GM04503 (cell line): ENCODE results near the gene CDKN1C.

ENCODE experiments used
- DNase-seq: peaks from one replicate; pipeline ENCODE4 v3.0.0-alpha.2; 2012; ENCODE audit warnings: low read depth

CDKN1C gene

DNA sequence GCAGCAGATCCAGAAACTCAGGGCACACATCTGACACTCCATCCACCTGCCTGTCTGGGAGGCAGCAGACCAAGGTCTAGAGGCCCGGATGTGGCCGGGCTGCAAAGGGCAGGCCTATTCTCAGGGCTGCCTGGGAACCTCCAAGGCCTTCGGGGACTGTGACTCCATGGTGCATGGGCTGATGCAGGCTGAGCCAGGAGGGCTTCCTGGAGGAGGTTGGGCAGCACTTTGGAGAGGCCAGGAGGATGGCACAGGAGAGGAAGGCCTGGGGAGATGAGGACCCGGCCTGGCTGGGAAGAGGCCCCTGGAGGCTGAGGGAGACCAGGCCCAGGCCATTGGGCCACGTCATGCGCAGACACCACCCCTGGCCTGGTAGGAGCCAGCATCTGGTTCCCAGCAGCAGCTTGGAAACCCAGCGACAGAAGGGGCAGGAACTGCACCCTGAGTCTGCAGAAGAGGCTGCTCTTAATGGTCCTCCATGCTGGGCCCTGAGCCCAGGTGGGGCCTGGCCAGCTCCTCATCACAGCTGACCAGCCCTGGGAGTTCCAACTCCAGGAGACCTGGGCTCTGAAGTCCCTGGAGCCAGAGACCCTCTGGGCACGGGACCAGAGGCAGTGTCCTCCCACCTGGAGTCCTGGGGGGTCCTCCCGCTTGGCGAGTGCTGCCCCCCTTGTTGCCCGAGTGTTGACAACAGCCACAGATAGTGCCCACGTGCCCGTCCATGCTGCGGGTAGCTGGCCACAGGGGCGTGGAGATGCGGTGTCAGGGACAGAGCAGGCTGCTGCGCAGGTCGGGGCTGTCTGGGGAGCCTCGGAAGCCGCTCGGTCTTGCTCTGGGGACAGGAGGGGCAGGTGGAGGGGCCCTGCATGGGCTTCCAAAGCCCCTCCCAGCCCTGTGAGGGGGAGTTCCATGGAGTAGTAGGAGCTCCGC, 38.1 kb upstream of the CDKN1C start:
- DNase-seq: no peak

DNA sequence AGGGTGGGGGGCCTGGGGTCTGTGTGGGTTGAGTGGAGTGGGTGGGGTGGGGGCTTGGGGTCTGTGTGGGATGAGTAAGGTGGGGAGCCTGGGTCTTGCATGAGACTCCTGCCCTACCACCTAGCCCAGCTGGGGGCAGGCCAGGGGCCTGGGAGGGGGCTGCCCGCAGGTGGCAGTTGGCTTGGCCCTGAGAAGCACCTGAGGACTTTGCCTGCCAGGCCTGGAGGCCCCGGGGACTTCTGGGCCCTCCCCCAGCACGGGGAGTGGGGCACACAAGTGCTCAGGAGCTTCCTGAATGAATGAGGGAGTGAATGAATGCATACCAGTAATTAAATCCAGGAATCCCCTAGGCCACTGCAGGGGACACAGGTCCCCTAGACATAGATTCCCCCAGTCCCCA, 37.1 kb upstream of the CDKN1C start:
- DNase-seq: no peak

DNA sequence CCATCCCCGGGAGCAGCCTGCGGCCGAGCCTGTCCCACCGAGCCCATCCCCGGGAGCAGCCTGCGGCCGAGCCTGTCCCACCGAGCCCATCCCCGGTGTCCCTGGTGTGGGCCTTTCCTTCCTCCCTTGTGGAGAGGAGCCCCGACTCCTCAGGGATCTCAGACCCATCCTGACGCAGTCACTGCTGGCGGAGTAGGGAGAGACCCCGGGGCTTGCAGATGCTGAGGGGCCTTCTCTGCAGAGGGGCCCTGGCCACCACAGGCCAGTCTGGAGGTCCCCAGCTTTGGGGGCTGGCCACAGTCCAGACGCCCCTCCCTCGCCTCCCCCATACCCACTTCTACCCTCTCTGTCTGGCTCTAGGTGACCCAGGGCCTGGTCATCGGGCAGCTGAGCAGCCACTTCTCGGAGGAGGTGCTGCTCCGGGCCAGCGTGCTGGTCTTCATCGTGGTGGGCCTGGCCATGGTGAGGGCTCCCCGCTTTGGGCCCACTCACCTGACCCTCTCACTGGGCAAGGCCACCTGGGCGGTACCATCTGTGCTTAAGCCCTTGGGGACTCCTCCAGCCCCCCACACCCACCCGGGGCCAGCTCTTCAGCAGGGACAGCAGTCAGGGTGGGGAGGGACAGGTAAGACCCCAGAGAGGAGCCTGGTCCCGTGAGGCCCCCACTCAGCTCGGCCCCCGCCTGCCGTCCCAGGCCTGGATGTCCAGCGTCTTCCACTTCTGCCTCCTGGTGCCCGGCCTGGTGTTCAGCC, 36.3 kb upstream of the CDKN1C start:
- DNase-seq: no peak

DNA sequence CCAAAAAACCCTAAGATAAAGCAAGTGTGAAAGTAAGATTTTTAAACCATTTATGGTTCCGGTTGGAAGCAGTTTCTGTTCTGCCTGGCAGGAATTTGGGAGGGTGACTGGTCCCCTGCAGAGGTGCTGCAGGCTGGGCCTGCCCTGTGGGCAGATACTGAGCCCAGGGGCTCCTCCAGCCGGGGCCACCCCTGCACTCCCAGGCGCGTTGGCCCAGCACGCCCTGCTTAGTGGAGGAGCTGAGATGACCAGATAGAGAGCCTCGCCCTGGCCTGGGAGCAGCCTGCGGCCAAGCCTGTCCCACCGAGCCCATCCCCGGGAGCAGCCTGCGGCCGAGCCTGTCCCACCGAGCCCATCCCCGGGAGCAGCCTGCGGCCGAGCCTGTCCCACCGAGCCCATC, 35.7 kb upstream of the CDKN1C start:
- no peak for DNase-seq

DNA sequence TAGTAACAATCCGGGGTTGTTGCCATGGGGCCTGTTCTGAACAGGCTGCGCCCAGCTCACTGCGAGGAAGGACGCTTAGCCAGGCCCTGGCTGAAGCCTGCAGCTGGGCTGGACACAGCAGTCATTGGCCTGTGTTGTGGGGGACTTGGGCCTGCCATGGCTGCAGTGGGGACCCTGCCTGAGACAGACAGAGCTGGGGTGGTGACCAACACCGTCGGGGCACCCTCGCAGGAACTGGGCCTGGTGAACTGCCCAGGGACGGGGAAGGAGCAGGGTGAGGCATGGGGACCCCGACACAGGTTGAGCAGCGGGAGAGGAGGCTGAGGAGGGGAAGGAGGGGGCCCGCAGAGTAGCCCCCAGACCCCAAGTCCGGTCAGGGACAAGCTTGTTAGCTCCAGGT, 34.8 kb upstream of the CDKN1C start:
- DNase-seq: no peak

DNA sequence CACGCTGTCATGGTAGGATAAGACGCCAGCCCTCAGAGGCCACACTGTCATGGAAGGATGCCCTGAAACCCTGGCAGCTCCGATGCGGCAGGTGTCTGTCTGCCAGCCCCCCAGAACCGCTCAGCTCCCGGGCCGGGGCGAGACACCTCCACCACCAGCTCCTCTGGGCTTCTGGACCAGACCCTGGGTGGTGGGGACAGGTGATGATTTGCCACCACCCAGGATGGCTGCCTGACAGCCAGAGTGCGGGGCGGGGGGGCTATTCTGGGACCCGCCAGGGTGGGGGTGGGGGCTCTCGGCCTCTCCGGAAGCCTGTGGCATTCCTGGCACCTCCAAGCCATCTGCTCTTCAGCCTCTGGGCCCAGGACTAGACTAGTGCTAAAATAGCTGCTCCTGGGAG, 34.3 kb upstream of the CDKN1C start:
- DNase-seq: no peak

DNA sequence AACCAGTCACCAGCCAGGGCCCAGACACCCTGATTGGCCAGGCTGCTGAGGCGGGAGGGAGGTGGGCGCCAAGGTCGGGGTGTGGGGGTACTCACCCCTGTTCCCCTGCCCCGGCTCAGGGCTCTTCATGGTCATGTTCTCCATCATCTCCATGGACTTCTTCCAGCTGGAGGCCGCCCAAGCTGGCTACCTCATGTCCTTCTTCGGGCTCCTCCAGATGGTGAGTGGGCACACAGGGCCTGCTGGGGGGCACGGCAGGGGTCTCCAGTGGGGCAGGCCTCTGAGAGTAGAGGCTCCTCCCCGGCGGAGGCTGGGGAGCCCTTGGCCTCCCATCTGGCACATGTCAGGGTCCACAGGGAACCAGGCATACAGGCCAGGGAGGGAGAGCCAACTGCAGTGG, 33.6 kb upstream of the CDKN1C start:
- DNase-seq: no peak

DNA sequence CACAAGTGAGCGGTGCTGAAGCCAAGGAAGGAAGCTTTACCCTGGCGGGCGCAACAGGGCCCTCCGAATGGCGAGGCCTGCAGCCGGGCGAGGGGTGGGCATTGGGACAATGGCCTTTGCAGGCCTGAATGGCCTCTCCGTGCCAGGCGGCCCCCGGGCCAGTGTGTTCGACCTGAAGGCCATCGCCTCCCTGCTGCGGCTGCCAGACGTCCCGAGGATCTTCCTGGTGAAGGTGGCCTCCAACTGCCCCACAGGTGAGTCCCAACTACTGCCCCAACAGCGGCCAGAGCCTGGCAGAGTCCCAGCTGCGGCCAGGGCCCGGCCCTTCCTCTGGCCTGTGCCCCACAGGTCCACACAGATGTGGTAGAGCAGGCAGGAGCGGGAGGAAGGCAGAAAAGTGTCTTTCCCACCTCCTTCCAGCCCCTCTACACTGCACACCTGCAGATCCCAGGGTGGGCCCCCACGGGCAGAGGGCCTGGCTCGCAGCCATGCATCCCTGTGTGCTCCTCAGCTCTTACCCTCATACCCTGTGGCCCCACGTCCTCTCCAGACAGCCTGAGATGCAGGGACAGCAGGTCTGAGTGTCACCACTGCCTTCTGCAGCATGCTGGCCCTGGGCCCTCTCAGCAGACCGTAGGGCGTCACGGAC, 32.4 kb upstream of the CDKN1C start:
- no peak for DNase-seq

DNA sequence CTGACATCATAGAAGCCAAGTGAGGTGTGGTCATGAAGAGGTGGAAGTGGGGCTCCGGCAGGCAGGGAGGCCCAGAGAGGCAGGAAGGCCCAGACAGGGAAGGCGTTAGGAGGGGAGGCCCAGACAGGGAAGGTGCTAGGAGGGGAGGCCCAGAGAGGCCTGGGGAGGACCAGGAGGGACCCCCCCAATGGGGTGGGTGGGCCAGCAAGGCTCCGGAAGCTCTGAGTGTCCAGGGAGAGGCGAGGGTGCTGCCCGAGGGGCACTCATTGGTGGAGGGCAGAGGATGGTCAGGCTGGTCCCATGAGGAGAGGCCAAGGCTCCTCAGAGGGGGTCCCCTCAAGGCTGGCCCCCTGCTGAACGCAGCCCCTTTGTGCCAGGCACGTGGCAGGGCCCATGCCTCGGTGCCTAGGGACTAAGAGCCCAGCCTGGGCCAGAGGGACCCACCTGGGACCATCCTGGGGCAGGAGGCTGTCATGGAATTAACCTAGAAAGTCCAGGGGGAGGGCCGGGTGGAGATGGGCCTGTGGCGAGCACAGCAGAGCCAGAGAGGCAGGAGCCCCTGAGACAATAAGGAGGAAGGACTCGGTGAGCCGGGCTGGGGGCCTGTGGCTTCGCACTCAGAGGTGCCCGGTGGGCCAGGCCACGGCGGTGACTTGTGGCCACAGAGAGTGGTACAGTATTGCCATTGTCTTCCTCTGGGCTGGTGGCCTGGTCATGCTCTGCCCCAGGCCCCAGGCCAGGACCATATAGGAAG, 31.5 kb upstream of the CDKN1C start:
- DNase-seq: no peak

DNA sequence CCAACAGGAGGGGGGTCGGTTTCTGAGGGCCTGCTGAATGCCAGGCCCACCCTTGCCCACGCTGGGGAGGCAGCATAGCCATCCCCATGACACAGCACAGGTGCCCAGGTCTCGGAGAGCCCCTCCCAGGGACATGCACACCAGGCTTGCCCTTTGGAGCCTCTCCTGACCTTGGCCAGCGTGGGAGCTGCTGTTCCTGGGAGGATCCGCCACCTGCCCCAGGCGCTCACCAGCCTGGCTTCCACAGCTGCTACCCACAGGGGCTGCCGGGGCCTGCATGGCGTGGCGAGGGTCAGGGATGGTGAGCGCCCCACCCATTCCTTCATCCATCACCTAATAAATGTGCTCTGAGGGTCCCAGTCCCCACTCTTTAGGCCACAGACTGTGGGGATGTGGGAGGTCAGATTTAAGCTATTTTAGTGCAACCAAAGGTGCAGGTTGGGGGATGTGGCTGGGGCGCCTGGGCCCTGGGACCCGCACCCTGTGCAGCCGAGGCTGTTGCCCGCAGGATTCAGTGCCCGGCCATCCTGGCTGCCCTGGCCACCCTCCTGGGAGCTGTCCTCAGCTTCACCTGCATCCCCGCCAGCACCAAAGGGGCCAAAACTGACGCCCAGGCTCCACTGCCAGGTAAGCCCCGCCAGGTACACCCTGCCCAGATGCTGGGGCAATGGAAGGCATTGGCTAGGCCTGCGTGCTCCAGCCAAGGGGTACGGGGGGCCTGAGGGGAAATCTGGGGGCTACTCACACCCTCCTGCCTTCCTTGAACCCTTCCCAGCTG, 30.7 kb upstream of the CDKN1C start:
- no peak for DNase-seq

DNA sequence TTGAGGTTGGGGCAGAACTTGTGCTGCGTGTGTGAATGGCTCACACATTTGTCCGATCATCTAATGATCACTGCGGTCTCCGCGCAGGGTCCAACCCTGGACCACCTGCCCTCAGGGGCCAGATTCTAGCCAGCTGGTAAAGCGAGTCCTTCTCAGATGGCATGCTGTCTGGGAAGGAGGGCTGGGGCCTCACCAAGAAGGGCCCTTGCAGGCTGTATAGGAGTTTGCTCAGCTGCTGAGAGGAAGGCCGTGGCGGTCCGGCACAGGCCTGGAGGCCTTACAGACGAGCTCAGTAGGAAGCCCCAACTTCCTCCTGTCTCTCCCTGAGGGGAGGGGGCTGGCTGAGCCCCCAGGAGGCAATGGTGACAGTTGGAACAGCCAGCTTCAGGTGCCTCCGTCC, 29.9 kb upstream of the CDKN1C start:
- no peak for DNase-seq

DNA sequence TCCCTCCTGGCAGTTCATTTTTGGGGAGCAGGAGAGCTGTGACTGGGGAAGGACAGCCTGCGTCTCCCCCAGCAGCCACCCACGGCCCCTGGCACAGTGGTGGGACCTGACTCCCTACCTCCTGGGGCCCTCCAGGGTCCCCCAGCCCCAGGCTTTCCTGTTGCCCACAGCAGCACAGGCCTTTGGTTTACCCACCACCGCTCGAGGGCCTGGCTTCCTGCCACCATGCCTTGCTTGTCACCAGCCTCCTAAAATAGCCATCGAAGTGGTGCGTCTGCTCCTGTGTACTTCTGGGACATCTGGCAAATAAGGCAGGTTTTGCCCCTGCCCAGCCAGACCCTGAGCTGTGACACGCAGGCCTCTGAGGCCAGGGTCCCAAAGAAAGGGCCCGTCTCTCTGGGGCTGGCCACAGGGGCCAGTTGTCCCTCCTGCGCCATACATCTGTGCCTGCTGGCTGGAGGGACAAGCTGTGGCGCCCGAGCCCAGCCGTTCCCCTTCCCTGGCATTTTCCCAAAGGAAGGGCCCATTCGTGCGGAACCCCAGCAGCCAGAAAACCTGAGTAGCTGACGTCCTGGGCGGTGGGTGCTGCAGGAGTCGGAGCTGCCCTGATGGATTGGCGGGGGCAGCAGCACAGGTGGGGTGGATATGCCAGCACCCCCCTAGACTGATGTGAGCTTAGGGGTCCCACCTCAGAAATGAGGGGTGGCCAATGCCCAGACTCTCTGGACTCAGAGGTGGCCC, 29.1 kb upstream of the CDKN1C start:
- no peak for DNase-seq

DNA sequence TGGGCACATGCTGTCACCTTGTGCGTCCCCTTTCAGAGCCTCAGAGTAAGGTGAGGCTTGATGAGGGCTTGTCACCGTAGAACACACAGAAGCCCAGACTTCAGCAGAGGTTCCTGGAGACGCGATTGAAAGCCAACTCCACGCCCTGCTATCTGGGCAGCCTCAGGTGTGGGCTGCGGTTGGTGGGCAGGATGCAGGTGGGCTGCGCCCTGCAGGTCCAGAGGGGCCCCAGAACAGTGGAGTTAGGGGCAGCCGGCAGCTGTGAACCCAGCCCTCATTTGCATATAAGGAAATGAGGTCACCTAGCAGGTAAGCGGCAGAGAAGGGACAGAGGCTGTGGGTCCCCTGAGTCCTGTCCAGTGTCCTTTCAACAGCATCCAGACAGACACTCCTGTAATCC, 28.2 kb upstream of the CDKN1C start:
- DNase-seq: no peak

DNA sequence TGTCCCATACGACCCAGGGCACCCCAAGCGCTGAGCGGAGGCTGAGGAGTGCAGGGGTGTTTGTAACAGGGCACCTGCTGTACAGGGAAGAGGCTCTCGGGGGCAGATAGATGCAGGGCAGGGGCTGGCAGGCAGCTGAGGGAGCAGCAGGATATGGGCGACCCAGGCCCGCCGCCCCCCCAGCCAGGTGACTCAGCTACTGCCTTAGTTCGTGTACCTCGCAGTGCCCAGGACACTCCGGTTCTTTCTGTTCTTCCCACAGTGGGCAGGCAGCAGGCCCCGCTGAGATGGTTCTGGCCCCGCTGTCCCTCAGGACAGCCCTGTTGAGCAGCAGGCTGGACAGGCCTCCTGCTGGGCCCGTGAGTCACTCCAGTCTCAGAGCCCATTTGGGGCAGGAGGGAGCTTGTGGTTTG, 27.4 kb upstream of the CDKN1C start:
- no peak for DNase-seq

DNA sequence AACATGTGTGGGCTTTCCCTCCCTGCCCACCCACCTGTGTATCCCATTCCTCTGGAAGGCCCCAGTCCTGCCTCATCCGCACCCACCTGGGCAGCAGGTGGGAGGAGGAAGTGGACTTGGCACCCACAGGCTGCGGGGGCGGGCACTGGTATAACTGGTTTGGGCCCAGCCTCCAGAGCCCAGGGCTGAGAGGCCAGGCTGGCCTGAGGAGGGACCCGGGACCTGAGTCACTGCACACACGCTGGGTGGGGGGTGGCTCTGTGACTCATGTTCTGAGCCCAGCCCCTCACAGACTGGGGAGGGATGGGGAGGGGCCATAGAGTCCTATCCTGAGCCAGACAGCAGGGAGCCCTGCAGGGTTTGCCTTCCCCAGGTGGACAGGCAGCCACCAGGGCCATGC, 26.9 kb upstream of the CDKN1C start:
- DNase-seq: no peak

DNA sequence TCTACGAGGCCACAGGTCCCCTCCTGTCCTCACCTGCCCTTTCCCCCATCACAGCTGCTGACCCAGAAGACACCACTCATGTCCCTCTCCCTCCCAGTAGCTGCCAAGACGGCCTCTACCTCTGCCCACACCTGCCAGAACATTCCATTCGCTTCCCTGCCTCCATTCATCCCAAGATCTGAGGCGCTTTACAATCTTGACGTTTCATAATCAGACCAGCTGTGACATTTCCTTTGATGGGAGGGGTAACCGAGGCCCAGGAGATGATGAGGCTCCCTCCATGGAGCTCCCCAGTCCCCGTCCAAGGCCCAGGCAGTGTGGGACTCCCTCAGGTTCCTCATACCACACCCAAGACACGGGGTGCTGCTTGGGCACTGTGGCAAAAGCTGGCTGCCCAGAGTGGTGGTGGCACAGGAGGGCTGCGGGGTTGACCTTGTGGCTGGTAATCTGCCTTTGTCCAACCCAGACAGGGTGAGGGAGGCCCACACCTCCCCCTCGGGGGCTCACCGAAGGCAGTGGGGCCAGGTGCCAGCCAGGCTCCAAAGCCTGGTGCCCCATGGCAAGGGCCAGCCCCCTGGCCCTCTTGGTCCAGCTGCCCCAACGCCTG, 26.3 kb upstream of the CDKN1C start:
- no peak for DNase-seq

DNA sequence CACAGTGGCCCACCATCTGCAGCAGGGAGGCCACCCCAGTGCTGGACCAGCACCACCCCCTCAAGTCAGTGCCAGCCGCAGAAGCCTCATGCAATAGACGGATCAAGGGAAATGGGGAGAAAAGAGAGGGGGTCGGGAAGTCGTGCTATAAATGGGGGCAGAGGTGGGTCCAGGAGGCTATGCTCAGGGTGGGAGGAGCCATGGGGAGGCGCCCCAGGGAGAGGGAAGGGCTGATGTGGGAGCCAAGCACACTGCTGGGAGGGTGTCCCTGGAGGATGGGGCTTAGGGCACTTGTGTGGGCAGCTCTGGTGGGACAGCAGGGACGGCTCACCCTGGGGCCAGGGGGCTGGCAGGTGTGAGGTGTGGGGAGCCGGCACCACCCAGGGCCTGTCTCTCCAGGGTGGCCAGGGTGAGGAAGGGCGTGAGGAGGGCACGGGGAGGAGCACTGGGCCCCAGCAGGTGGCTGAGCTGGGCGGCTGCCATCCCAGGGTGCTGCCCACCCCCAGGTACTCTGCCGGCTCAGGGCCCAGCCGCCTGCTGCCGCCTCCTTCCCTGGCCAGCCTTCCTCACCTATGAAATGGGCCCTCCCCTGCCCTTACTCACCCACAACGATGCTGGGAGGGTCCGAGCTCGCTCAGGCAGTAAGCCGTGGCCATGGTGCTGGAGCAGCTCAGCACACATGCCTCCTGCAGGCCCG, 25.7 kb upstream of the CDKN1C start:
- DNase-seq: no peak

DNA sequence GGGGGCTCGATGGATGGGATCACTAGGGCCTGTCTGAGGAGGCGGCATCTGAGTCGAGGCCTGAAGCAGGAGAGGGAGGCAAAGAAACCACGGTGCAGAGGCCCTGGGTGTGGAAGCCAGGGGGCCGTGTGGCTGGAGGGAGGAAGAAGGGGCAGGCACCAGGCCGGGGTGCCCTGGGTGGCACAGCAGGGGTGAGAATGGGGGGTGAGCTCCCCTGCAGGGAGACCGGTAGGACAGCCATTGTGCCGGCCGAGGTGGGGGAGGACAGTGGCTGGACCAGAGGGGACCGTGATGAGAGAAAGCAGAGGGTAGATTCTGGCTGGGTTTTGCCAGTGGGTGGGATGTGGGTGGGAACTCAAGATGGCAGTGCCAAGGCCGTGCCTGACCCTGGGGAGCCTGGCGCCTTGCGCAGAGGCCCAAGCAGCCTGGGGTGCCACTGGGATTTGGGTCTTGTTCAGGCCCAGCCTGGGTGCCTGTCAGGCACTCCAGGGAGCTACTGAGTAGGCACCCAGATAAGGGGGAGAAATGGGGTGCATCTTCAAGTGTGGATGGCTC, 24.9 kb upstream of the CDKN1C start:
- DNase-seq: no peak
